HG03097 (cell line): Measurements from ENCODE around the gene HSPB9.
"Not testable (repeated sequence)": the region's sequence is repeated elsewhere in the genome, so short reads cannot be mapped to it uniquely, and the experiment has no call there.

Experiments used
- ATAC-seq: cut with Tn5 transposase; IDR thresholded peaks from one replicate; pipeline ENCODE4 v1.9.1; 2021; ENCODE audit not compliant: unreplicated experiment, low FRiP score

HSPB9 gene

DNA sequence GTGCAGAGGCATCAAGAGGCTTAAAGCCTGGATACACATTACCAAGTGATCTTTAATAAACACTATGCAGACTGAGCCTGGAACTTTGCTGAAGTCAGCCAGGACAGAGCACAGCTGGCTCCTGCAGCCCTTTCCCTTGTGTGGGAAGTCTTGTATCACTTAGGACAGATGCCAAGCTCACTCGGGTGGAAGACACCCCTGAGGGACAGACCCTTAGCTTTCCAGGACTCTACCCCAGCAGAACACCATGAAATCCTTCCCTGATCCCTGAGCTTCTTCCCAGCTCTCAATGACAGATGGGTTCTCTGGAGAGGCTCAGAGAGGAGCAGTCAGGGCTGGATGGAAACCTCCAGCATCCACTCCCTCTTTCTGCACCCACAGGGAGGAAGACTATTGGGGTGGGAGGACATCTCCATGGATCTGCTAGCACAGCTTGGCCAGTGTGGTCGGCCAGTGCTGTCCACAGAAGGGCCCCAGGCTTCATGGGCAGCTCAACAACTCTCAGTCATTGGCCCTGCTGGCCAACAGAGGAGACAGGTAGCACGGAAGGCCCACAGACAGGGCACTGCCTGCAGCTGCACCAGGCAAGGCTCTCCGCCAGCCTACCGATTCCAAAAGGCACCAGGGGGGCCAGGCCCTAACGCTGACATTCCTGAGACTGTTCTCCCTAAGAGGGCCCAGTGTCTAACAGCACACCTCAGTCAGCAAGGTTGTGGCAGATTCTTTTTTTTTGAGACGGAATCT lies 16.3 kb downstream of the HSPB9 start:
- ATAC-seq, result no peak

DNA sequence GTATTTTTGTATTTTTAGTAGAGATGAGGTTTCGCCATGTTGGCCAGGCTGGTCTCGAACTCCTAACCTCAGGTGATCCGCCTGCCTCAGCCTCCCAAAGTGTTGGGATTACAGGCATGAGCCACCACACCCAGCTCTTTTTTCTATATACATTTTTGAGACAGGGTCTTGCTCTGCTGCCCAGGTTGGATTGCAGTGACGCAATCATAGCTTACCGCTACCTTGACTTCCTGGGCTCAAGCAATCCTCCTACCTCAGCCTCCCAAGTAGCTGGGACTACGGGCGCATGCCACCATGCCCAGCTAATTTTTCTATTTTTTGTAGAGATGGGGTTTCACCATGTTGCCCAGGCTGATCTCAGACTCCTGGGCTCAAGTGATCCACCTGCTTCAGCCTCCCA lies 18.1 kb downstream of the HSPB9 start:
- not testable (repeated sequence) for ATAC-seq

DNA sequence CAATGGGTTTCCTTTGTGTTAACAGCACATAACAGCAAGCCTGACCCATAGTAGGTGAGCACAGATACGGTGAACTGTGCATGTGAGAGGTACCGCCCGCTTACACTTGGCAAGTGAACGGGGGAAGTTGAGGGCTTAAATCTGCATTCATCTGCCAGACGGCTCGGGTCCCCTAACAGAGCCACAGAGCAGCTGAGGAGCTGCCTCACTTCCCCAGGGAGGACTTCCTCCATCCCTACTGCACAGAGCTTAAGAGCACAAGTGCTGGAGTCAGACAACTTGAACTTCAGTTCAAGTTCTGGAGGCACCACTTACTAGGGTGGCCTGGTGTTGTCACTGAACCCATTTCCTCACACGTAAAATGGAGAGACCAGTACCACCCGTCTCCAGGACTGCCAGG lies 18.8 kb downstream of the HSPB9 start:
- ATAC-seq, result no peak

DNA sequence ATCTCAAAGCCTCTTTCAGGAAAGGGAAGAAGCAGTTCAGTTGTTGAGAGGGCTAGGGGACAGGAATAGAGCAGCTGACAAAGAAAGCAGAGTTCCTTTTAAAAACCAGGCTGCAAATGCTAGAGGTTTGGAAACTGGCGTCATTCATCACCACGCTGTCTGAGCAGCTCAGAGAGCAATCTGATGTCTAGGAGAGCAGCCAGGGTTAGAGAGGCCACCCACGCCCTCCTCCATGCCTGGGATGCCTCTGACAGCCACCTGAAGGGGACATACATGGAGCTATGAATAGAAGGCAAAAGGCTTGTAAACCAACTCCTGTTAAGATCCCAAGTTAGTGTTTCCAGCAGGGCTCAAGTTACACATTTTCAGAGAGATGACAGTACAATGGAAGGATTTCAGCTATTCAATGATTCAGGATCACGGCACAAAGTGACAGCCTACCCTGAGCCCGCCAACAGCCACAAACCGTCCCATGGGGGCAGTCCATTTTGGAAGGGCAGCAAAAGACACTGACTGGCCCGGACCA lies 19.8 kb downstream of the HSPB9 start:
- no peak for ATAC-seq

DNA sequence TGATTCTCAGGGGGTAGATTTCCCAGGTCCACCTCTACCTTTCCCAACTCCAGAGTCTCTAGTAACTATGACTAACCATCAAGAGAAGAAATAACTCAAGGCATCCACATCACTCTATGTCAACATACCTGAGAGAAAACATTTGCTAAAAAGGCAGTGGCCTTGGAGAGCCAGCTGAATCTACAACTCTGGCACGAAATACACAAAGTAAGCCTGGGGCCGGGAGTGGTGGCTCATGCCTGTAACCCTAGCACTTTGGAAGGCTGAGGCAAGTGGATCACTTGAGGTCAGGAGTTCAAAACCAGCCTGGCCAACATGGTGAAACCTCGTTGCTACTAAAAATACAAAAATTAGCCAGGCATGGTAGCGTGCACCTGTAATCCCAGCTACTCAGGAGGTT lies 20.5 kb downstream of the HSPB9 start:
- not testable (repeated sequence) for ATAC-seq

DNA sequence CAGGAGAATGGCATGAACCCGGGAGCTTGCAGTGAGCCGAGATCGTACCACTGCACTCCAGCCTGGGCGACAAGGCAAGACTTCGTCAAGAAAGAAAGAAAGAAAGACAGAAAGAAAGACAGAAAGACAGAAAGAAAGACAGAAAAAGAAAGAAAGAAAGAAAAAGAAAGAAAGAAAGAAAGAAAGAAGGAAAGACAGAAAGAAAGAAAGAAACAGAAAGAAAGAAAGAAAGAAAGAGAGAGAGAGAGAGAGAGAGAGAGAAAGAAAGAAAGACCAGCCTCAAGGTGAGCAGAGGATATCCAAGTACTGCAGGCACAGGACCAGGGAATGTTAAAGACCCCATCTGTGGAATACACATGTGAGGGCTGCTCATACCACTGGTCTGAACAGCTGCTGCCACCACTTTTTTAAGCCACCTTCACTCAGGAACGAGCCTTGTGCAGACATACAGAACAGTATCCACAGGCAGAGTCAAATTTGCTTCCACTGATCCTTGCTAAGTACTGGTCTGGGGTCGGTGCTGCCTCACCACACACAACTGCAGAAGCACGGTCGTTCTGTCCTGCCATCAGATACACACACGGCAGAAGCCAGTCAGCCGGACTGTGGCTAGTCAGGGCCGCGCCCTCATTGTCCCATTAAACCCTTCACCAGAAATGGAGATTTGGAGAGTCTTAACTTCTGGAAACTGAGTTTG lies 24.5 kb downstream of the HSPB9 start:
- no peak for ATAC-seq

DNA sequence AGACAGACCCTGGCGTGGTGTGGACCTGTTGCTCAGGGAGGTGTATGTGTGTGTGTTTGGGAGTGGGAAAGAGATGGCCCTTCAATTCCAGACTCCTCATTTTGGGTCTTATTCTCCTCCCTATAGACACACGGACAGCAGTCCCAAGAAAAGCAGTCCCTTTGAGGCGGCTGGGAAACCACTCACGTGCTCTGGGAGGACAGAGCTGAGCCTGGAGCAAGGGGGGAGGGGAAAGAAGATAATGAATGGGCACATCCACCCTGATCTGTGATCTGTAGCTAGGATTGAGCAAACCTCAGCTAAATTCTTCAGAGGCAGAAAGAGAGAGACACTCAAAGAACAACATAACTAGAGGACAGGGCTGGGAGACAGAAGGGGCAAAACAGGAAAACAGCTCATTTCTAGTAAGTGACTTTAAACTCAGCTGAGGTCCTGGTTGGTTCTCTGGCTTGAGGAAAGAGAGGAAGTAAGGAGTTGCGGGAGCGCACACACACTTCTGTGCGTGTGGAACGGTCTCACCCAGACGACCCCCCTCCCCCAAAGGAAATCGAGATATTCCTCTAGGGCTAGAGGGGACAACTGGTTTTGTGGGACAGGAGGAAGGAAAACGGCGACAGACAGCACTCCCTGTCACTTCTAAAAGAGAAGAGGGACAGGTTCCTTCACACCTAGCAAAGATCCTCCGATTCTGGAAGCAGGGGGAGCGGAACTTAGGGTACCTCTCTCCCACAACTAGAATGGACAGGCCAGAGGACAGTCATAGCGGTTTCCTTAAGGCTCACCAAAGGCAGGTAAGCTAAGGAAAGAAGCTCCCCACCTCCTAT lies 31.5 kb downstream of the HSPB9 start:
- ATAC-seq, result no peak

DNA sequence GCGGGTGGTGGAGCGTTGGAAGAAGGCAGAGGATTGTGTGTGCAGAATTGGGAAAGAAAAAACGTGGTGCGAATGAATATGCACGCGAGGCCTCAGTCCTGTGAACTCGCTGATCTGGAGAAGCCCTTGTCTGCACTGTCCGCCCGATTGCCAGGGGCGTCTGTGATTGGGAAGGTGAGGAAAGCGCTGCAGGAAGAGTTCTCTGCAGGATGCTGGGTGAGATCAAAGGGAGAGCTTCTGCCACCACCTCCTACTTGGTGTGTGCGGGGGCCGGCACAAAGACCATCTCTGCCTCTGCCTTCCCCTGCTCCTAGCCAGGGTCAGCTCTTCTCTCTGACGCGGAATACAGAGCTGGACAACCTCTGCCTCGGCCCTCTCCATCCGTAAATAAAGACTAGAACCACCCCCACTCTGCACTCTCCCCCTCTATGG lies 33.0 kb downstream of the HSPB9 start:
- no peak for ATAC-seq

DNA sequence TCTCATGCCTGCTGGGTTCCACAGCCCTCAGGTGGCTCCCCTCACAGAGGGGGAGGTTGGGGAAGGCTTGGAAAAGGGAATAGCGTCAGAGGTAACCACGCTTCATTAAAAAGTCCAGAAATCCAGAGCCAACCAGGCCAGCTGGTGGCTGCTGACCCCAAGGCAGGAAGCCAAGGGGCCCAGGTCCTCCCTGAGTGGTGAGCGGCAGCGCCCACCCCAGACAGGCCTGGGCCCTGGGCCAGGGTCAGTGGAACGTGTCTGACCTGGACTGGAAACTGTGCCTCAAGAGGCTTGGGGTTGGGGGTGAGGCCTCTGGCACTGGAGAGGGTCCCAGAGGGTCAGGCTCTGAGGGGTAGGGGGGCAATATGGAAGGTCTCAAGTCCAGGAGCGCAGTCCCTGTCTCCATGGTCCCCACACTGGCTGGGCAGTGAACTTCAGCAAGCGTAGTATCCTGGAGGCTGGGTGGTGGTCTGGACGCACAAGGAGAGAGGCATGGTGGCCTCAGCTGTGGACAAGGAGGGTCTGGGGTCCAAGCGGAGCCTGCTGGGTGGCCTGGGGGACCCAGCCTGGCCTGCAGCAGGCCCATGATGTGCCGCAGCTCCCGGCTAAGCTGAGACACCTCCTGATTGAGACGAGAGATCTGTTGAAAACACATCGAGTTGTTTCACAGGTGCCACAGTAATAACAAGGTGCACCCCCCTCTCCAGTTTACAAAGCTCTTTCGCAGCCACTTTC lies 37.4 kb downstream of the HSPB9 start:
- ATAC-seq, result no peak

DNA sequence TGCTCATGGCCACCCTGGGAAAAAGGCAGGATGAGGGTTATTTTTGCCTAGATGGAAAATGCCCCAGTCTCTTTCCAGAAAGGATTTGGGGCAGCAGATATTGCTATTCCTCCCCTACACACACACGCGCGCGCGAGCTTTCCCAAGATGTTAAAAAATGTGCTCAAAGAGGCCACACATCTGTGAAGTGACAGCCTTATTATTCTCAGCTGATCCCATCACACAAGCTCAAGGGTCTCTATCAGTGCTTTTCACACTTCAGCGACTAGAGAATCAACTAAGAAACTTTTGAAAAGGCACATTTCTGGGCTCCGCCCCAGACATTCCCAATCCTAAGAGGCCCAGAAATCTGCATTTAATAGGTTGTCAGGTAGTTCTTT lies 37.9 kb downstream of the HSPB9 start:
- ATAC-seq, result no peak

DNA sequence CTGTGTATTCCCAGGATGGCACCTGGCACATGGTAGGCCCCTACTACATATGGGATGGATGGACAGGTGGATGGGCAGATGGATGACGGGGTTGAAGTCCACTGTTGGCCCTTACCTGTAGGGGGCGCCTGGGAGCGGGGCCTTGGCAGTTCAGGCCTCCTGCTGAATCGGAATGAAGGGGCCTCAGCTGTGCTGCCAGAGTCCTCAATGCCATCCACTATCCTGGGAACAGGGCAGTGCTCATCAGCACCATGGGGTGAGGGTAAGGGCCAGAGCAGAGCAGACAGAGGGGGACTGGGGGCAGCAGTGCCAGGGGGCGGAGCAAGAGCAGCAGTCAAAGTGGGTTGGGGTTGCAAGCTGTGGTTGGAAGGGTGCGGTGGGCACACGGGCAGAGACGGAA lies 40.5 kb downstream of the HSPB9 start:
- no peak for ATAC-seq

DNA sequence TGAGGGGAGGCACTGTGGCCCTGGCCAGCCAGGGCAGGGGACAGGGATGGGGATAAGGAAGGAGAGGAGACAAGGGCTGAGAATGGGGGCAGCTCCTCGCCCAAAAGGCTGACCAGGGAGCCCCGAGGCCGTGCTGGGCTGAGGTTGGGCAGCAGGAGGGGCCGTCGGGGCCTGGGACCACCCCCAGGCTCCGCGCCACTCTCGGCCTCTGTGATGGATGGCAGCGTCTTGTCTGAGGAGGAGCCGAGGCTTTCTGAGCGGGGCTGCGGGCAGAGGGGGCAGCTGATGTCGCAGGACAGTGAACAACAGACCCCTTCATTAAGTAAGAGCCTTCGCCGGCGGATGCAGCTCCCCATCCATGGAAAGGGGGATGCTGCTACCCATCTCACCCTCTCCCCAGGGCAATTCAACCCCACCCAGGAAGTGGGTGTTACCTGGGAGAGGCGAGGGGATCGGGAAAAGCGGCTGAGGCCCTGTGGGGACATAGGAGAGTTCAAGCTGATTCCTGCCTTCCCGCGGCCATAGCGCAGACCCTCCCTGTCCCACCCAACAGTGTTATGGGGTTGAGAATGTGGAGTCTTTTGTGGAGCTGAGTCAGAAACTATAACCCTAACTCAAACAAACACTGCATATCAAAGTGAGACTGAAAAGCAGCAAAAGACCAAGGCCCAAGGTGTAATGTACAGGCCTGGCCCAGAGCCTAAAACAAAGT lies 41.2 kb downstream of the HSPB9 start:
- ATAC-seq, result no peak

DNA sequence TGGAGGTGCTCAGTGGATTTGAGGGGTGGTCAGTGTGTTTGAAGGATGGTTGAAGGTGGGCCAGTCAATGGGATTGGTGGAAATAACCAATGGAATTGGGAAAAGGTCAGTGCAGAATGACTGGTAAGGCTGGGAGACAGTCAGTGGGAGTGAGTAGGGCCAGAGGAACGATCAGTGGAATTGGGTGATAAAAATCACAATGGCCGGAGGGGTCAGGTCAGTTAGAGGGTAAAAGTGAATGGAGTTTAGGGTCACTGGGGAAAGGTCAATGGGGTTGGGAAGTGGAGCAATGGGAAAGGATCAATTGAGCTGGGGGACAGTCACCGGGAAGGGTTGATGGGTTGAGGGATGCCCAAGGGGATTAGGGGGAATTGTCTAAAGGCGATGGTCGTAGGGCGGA lies 43.1 kb downstream of the HSPB9 start:
- no peak for ATAC-seq

DNA sequence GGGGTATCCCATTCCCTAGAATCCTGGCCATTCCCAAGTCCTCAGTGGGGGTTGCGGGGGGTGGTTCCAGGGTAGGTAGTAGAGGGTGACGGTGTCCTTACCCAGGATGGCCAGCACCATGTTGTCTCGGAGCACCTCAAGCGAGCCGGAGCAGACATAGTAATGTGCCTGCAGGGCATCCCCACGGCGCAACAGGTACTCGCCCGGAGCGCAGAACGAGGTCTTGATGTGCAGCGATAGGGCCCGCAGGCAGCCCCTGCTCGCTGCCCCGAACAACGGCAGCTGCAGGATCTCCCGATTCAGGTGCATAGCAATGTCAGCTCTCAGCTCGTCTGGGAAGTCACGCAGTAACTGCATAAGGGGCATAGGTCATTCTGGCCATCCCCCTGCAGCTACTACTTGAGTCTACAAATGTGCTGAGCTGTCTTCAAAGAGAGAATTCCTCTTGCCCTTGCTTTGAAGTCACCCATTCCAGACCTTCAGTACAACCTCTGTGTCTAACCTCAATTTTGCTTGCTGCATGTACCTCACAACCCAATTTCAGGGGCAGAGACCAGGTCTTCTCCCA lies 43.7 kb downstream of the HSPB9 start:
- ATAC-seq, result no peak

DNA sequence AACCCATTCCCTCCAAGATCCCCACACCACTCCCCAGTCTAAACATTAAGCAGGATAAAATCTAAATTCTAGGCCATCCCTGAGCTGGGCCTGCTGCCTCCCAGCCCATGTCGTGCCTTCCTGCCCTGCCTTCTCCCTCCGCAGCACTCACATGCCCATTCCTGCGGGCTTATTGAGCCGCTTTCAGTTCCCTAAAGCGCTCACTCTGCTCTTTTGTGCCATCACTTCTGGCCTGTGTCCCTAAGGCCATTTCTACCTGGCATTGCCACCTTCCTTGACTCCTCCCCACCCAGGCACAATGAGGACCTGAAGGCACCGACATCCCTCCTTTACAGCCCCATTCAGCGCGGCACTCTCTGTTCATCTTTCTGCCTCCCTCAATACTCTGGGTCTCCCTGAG lies 45.2 kb downstream of the HSPB9 start:
- no peak for ATAC-seq

DNA sequence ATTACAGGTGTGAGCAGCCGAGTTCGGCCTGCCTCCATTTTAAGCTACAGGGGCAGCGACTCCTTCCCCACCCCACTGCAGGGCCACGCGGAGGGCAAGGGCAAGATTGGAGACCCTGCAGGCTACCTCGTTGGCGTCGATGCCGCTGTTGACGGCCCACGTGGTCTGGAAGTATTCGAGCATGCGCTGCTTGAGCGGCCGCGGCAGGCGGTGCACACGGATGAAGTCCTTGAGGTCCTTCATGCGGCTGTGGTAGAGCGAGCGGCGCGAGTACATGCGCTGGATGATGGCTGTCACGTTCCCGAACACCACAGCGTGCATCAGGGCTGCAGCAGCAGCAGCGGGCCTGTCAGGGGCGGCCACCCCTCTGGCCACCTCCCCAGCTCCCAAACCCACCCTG lies 46.7 kb downstream of the HSPB9 start:
- no peak for ATAC-seq

DNA sequence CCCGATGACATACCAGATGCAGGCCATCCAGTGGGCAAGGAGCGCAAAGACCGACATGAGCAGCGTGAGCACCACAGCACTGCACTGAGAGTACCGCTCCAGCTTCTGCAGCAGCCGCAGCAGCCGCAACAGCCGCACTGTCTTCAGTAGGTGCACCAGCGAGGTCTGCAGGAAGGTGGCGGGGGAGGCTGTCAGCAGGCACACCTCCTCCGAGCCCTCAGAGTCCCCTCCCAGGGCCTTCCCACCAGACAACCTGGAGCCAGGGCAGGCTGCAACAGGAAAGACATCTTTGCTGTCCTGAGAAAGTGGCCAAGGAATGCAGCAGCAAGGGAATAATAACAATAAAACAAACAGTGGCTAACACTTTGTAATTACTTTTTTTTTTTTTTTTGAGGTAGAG lies 49.2 kb downstream of the HSPB9 start:
- no peak for ATAC-seq
